GM19193 (cell line): ENCODE data around the gene EME1.
A peak's percentile ranks its signal among the peaks of the same experiment; 100 is the strongest.

Experiments
- POLR2A ChIP-seq: IDR thresholded peaks from 4 replicates; pipeline ENCODE4 v1.6.1; 2011; ENCODE audit not compliant: insufficient read depth, insufficient read length; ENCODE audit errors: extremely low read depth

The EME1 gene

DNA sequence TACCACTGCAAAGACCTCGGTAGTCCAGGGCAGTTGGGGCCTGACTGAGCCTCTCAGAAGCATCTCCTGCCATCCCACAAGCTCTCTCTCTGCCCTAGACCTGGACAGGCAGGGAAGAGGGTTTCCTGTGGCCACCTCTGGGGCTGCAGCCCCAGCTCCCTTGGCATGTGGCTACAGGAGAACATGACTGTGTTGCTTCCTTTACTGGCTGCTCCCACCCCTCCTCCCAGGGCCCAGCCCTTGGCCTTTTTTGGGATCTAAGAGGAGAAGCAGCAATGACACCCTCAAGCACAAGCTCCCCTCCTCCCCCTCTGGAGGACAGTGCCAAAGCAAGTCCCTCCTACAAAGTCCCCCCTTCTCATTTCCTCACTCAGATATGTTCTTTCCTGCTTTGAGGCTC lies 5.6 kb upstream of the EME1 start:
- TF ChIP-seq POLR2A, result no peak

DNA sequence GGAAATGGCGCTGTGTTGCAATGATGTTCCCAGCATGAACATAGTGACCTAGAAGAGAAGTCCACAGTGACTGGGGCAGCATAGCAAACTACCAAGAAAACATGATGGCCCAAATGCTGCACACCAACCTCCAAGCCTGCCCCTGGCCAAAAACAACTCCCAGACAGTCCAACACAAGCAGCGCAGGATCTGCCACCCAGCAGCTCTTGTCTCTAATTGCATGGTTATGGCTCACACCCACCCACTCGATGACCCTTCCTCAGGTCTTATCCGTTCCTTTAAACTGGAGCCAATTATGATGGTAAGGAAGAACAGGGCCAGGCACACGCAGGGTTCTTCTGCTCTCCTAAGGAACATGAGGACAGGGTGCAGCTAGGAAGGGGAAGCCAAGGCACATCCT lies 3.0 kb upstream of the EME1 start:
- TF ChIP-seq POLR2A, result no peak

DNA sequence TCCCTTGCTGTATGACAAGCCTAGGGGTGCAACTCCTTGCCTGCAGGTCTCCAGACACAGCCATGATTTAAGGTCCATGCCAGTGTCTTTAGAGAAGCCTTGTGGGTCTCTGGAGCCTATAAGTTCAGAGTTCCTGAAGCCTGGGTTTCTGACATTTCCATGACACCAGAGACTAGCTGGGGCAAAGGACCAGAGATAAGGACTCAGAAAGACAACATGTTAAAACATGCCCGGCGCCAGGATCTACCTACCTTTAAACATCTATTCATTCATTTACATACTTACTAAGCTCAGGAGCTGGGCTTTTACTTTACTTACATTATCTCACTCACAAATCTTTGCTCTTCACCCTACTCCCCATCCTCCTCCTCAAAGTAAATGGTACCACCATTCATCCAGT lies 1.5 kb upstream of the EME1 start:
- no peak for TF ChIP-seq POLR2A

DNA sequence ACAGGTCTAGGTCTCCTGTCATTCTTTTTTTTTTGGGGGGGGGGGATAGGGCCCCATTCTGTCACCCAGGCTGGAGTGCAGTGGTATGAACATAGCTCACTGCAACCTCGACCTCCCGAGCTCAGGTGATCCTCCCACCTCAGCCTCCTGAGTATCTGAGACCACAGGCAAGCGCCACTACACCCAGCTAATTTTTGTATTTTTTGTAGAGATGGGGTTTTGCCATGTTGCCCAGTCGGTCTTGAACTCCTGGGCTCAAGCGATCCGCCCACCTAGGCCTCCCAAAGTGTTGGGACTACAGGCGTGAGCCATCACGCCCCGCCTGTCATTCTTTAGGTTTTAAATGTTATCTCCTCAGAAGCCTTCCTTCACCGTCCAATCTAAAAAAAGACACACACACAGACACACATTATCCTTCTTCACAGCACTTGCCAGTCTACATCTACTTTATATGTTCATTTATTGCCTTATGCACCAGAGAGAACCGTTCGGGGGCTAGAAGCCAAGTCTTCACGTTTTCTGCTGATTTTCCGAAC lies 739 bp upstream of the EME1 start:
- no peak for TF ChIP-seq POLR2A

DNA sequence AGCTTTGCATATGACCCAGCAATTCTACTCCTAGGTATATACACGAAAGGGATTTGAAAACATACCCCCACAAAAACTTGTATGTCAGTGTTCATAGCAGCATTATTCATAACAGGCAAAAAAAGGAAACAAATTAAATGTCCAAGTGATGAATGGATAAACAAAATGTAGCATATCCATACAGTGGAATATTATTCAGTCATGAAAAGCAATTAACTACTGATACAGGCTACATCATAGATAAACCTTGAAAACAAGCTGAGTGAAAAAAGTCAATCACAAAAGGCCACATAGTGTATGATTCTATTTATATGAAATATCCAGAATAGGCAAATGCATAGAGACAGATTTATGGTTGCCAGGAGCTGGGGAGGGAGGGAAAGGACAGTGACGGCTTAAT lies 676 bp downstream of the EME1 start:
- TF ChIP-seq POLR2A, result no peak

DNA sequence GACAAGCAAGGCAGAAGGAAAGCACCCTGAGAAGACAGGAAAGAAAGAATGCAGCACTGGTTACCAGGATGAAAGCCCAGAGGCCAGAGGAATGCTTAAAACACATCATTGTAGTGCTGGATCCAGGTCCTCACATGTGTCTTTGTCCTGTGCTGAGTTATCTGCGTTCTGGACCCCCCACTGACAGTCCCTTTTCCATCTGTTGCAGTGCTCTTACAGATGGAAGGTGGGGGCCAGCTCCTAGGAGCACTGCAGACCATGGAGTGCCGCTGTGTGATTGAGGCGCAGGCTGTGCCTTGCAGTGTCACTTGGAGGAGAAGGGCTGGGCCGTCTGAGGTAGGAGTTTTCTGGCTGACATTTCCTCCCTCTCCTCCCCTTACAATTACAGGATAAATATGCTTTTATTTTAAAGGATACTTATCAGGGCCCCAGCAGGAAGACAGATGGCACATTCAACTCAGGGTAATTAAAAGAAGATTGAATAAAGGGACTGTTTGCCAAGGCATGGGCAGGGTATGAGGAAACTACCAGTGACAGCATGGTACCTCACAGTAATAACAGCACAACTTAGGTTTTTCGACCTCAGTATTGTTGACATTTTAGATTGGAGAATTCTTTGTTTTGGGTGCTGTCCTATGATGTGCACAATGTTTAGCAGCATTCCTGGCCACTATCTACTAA lies 3.0 kb downstream of the EME1 start:
- no peak for TF ChIP-seq POLR2A

DNA sequence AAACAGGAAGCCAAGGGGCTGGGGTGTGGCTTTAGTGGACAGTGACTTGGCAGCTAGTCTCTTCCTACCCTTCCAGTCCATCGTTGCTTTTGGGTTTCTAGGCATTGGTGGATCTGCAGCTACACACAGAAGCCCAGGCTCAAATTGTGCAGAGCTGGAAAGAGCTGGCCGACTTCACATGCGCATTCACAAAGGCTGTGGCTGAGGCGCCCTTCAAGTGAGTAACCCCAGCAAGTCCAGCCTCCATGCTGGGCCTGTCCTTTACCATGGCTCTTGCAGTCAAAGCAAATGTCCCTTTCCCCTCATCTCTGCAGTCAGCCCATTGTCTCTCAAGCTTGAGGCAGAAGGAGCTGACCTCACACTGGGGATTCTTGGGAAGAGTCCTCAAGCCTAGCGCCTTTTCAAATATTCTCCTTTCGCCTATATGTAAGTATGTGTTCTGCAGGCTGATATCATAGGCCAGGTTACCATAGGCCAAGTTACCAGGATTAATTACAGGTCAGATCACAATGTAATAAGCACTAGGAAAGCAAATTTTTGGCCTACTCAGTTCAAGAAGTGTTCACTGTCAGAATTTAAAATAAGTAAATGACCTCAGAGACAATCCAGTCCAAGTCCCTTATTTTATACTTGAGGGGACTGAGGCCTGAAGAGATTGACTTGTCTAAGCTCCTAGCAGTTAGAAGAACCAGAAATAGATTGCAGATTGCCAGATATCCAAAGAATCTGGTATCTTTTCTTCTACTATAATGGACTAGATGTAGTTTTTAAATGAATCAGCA lies 6.5 kb downstream of the EME1 start:
- no peak for TF ChIP-seq POLR2A

DNA sequence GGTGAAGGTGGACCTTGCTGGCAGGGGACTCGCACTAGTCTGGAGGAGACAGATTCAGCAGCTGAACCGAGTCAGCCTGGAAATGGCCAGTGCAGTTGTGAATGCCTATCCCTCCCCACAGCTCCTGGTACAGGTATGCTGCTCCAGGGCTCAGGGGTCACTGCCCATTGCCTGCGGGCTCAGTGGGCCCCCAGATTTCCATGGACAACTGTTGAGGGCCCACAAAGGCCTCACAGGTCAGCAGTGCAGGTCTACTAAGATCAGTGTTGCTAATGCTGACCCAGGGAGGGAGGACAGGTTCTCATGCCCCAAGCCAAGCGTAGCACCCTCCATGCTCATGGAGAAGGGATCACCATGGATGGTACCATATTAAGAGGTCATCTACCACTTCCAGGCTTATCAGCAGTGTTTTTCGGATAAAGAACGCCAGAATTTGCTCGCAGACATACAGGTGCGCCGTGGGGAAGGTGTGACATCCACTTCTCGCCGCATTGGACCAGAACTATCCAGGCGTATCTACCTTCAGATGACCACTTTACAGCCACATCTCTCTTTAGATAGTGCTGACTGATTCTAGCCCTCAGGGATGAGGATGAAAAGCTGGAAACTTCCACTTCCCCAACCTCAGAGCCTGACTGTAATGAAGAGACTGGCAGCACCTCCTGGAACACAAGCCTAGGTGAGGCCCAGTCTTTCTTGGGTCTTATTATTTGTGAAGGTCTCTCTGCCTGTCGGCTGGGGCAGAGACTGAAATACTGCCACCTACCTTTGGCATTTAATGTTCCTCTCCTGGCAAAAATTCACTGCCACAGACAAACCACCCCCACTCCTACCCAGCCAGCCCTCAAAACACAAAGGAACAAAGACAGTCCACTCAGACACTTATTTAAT lies 7.6 kb downstream of the EME1 start:
- peak; percentile 18 for TF ChIP-seq POLR2A

DNA sequence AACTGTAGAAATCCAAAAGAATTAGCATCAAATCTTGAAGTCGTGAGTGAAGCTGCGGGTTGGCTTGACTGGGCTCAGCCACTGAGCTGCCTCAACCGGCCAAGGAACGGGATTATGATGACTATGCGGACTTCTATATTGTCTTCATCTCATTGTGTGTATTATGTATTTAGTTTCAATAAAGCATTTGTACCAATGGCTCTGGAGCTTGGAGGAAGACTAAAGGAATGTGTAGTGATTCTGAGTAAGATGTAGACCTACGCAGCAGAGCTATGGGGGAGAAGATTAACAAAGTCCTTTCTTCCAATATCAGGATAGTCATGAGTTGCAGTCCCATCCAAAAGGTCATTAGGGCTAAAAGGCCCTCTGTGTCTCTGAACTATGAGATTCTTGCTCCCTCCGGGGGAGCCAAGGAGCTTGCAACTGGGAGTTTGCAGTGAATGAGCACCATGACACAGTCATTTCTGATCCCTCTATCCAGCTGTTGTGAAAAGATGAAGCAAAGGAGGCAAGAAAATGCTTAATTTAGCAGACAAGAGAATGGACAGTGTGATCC lies 8.3 kb downstream of the EME1 start:
- no peak for TF ChIP-seq POLR2A

DNA sequence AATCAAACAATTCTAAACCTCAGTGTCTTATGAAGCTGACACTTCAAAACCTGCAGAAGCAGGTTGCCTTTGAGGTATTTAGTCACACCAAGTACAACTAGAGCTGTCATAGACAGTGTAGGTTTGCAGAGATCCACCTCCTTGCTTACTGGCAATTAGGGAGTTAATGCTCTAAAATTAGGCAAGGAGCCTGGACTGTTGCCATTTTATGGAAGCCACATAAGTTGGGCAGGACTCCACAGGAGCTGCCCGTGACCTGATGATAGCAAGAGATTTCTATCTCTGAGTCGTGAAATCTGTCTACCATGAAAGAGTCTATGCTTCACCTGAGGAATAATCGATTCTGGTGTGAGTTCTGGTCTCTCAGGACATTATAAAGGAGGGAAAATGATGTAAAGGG lies 8.9 kb downstream of the EME1 start:
- no peak for TF ChIP-seq POLR2A

DNA sequence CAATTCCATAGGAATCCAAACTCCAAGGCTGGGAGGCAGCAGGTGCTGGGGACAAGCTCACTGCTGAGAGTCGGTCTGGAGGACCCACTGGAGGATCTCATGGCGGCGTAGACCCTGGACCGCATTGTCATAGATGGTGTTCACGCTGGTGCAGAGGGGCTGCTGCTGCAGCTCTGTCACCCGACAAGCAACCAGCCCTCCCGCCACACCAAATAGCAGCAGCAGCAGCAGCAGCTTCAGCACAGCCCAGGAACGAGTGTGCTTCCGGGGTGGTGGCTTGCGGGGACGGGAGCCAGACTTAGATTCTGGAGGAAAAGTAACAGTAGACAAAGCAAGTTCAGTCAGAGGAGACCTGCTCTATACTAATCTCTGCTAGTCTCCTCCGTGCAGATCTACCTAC lies 9.9 kb downstream of the EME1 start:
- TF ChIP-seq POLR2A, result no peak

DNA sequence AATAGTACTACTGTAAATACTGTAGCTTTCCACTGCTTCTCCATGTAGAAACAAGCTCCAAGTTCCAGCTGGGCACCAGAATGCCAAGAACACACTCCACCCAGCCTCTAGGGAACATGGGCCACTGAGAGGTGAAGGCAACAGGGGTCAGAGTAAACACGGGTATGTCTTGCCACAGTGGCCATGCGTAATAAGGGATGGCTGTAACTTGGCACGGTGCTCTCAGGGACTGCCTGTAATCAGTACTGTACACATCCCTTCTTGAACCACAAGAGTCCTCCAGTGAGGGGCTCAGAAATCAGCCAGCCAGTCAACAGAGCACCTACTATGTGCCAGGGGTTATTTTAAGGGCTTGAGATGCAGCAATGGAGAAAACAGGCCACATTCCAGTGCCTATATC lies 13.5 kb downstream of the EME1 start:
- no peak for TF ChIP-seq POLR2A

DNA sequence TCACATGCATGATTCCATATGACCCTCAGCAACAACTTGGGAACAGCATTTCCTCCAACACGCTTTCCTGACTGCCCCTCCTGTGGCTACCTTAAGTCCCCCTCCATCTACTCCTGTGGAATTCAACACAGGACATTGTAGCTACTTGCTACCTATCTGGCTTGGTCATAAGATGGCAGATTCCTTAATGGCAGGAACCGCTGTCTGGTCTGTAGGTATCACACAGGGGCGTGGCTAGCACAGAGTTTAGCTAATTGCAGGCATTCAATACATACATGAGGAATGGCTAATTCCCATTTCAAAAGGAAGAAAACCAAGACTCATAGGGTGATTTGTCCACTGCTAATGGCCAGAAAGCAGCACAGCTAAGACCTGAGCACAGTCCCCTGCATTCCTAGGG lies 15.7 kb downstream of the EME1 start:
- TF ChIP-seq POLR2A, result no peak

DNA sequence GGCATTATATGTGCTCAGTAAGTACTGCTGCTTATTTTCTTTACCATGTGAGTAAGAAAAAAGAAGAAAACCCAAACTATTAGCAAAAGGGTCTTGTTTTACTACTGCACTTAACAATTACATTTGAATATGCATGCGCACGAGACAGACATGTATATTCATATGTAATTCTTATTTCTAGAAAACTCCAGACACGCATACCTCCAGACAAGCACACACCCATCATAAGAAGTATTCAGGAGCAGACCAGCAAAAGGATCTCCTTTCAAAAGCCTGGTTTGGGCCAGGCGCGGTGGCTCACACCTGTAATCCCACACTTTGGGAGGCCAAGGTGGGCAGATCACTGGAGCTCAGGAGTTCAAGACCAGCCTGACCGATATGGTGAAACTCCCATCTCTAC lies 16.5 kb downstream of the EME1 start:
- no peak for TF ChIP-seq POLR2A

DNA sequence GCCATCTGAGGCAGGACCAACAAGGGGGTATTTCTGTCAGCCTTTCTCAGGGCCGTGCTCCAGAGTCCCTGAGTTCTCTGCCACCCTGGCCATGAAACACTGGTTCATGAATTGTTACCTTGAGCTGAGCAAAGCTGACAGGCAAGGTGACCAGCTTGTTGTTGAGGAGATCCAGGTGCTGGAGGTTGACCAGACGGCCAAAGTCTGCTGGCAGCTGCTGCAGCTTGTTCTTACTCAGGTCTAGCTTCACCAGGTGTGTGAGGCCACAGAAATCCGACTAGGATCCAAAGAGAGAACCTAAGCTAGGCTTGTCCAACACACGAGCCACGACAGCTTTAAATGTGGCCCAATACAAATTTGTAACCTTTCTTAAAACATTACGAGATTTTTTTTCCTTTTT lies 19.6 kb downstream of the EME1 start:
- TF ChIP-seq POLR2A, result no peak
